Measurements from ENCODE around the gene ZNRF4. TPM values are rescaled to one million over a fixed set of nuclear protein-coding genes. Genes with fewer than 3 reads are reported as not detected.
"Not testable (repeated sequence)": the region's sequence is repeated elsewhere in the genome, so short reads cannot be mapped to it uniquely, and the experiment has no call there.

Gene ZNRF4, protein sequence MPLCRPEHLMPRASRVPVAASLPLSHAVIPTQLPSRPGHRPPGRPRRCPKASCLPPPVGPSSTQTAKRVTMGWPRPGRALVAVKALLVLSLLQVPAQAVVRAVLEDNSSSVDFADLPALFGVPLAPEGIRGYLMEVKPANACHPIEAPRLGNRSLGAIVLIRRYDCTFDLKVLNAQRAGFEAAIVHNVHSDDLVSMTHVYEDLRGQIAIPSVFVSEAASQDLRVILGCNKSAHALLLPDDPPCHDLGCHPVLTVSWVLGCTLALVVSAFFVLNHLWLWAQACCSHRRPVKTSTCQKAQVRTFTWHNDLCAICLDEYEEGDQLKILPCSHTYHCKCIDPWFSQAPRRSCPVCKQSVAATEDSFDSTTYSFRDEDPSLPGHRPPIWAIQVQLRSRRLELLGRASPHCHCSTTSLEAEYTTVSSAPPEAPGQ
- not detected for total RNA-seq

DNA sequence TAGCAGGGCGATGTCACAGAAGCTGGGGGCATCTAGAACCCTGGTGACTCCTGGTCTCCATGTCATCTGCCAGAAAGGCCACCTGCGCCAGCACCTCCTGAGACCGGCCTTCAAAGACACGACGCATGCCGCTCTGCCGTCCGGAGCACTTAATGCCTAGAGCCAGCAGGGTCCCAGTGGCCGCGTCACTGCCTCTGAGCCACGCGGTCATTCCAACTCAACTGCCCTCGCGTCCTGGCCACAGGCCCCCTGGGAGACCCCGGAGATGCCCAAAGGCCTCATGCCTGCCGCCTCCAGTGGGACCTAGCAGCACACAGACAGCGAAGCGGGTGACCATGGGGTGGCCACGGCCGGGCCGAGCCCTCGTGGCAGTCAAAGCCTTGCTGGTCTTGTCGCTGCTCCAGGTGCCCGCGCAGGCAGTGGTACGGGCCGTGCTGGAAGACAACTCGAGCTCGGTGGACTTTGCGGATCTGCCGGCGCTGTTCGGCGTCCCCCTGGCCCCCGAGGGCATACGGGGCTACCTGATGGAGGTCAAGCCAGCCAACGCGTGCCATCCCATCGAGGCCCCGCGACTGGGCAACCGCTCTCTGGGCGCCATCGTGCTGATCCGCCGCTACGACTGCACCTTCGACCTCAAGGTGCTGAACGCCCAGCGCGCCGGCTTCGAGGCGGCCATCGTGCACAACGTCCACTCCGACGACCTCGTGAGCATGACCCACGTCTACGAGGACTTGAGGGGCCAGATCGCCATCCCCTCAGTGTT is at the start of gene ZNRF4:
Gene ZNRF4, plus strand, starts transcription at position 51 of the 763 bp plus-strand sequence. Its CDS starts 75 bp downstream, at position 126.
- ATAC-seq (no peak), DNase-seq (ENCODE audit: low spot score) (no peak)

DNA sequence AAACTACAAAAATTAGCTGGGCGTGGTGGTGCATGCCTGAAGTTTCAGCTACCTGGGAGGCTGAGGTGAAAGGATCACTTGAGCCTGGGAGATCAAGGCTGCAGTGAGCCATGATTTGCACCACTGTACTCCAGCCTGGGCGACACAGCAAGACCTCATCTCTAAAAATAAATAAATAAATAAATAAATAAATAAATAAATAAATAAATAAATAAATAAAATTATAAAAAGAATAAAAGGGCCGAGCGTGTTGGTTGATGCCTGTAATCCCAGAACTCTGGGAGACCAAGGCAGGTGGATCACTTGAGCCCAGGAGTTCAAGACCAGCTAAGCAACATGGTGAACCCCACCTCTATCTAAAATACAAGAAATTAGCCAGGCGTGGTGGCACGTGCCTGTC is 49.0 kb upstream of the ZNRF4 start:
- ATAC-seq; DNase-seq (ENCODE audit: low spot score): not testable (repeated sequence)

DNA sequence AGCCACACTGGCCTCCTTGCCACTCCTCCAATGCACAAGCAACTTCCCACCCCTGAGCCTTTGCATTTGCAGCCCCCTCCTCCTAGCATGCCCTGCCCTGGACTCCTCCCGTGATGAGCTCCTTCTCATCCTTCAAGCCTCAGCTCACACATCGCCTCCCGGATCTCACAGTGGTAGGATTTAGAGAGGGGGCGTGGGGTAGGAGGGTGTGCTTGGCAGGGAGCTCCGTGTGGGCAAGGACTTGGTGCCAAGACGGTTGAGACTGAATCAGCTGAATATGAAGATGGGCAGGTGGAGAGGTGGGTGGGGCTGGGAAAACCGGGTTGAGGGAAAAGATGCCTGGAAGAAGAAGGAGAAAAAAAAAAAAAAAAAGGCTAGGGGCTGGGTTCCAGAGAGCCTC is 48.4 kb upstream of the ZNRF4 start:
- ATAC-seq, result no peak
- DNase-seq (ENCODE audit: low spot score), result no peak

DNA sequence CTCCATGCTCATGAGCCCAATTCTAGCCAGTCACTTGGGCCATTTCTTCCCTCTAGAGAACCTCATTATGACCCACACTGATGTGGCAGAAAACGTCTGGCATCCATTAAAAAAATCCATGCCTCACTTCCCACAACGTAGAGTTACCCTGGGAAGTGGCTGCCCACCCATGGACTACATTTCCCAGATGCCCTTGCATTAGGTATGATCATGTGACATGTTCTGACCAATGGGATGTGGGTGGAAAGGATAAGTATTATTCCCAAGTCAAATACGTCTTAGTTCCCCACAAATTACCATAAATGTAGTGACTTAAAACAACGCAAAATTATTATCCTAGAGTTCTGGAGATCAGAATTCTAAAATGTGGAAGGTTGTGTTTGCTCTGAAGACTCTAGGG is 47.9 kb upstream of the ZNRF4 start:
- no peak for DNase-seq (ENCODE audit: low spot score)
- no peak for ATAC-seq

DNA sequence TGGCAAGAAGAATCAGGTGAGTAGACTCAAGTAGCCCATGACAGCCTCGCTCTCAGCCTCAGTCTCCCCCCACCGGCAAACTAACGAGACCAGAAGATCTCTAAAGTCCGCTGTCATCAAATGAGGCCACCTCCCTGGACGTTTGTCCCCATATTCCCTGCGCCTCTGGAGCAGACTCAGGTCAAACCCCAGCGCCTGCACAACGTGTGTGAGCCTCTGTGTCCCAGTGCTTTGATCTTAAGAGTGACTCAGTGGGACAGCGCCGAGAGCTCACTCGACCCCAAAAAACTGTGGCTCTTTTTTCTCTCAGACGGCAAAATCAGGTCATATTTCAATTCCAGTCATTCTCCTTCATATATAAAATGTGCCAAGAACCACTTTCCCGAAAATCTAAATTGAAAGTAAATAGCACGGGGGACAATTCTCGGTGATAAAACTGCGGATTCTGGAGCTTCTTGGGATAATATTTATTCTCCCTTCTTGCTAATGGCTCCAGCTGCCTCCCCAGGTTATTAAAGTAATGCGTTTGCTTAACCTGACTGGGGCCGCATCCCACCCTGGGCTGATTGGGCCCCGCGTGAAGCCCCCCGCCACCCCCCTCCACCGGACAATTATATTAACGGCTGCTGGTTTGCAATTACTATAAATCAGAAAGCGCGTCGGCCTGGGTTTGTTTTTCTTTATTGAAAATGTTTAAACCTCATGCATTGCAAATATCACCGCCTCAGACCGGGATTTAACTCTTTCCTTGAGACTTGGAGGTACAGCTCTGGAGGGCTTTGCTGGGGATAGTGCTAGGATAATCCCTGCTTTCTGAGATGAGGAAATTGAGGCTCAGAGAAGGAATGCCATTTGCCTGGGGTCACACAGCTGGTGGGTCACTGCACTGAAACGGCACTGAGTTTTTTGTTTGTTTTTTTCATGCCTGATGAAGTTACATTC is 37.5 kb upstream of the ZNRF4 start:
- DNase-seq (ENCODE audit: low spot score), result no peak
- ATAC-seq, result no peak

DNA sequence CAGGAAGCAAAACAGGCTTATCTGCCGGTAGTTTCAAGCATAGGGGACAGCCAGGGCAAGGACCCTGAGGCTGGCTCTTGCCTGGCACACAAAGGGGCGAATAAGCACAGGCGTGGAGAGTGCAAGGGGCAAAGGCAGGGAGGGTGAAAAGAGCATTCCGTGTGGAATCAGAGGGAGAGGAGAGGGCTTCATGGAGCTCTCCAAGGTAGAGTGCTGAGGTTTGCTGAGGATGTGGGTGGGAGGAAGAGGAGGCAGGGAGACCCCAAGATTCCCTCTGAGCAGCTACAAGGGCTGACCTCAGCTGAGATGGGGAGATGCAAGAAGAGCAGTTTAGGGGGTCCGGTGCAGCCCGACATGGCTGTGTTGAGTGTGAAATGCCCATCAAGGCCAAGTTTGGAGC is 36.5 kb upstream of the ZNRF4 start:
- ATAC-seq (no peak), DNase-seq (ENCODE audit: low spot score) (no peak)

DNA sequence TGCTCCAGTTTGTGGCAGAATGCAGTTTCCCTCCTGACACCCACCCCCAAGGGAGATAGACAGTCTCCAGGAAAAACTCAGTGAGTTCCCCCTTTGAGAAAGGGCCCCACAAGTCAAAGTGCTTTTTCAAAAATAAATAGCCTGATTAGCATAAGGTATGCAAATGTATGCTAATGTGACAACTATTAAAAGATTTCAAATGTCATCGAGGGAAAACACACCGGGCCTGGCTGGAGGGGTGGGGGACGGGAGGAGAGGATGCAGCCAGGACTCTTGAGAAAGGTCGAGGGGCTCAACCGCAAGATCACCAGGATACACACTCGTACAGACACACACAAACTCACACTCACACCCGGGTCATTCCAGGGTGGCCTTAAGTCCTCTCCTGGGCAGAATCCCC is 34.3 kb upstream of the ZNRF4 start:
- DNase-seq (ENCODE audit: low spot score) (no peak), ATAC-seq (no peak)

DNA sequence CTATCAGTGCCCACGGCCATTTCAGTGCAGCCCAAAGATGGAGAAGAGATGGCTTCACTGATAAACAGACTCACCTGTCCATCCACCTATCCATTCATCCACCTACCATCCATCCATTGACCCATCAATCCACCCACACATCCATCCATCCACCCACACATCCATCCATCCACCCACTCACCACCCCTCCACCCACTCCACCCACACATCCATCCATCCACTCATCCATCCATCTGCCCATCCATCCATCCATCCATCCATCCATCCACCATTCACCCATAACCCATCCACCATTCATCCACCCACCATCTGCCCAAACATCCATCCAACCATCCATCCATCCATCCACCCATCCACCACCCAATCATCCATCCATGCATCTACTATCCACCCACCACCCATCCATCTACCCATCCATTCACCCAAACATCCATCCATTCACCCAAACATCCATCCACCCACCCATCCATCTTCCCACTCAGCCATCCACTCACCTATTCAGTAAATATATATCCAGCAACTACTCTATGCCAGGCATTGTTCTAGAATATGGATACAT is 31.6 kb upstream of the ZNRF4 start:
- ATAC-seq, result no peak
- DNase-seq (ENCODE audit: low spot score), result no peak

DNA sequence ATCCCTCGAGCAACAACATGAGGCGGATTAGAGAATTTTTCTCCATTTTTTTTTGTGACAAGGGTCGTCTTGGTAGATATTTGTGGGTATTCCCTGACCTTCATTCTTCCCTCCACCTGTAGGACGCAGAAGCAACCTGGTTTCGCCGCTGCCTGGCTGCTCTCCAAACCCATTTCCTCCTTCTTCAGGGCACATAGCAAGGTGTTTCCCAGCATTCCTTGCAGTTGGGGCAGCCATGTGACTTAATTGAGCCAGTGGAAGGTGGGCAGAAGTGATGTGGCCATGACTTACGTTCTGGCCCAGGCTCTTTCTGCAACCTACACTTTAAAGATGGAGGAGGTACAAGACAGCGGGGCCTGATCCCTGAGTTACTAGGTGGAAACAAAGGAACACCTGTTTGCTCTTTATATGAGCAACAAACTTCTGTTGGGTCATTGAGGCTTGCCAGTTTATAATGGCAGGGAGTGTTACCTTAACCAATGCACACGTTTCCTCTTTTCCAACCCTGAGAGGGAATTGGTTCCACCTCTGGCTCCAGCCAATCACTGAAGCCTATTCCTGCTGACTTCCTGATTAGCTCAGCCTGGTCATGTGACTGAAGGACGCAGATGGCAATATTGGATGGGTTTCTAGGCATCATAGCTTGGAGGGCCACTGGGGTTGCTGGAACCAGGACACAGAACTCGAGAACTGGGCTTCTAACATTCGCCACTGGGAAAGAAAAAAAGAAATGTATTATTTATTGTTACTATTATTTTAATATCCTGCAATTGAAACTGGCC is 30.8 kb upstream of the ZNRF4 start:
- ATAC-seq, result no peak

DNA sequence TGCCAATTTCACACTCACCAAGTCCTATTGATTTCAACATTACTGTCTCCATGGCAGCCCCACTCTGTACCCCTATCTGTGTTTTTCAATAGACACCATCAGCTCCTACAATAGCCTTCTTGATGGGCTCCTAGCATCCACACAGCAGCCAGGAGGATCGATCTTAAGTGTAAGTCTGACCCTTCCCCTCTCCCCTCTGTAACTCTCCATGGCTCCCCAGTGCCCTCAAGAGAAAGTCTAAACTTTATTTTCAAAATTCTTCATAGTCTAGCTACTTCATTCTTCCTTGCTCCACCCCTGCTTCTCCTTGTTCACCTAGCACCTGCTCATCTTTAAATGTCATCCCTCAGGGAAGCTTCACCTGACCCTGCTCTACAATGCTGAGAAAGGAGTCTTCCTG is 30.0 kb upstream of the ZNRF4 start:
- ATAC-seq (no peak), DNase-seq (ENCODE audit: low spot score) (no peak)

More for the DNA sequence above, 30.8 kb upstream of the ZNRF4 start:
- DNase-seq (ENCODE audit: low spot score), result no peak

DNA sequence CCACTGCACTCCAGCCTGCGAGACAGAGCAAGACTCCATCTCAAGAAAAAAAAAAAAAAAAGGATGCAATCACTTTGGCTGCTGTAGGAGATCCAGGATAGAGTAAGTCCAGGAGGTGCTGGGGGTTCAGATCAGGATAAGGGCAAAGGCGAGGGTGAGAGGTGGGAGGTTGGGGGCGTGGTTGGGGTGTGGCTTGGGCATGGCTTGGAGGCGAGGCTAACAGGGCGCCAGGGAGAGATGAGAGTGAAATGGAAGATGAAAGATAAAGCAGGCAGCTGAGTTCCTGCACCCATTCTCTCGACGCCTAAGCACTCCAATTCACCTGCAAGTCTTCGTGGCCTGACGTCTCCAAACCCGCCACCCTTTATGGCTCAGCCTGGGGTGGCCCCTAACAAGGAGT is 25.0 kb upstream of the ZNRF4 start:
- no peak for ATAC-seq
- no peak for DNase-seq (ENCODE audit: low spot score)

DNA sequence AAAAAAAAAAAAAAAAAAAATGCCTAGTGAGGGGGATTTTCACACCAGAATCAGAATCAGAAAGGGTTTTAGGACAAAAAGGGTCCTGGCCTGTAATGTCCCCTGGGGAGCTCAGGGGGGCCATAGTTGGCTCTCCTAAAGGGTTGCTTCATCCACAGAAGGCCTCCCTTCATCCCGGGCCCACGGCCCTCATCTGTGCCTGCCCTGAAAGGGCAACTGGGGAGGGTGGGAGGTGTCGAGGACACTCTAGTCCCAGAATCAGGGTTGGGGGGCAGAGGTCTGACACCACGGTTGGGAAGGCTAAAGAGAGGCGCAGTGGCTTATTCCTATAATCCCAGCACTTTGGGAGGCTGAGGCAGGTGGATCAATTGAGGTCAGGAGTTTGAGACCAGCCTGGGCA is 22.5 kb upstream of the ZNRF4 start:
- no peak for DNase-seq (ENCODE audit: low spot score)
- ATAC-seq, result no peak

DNA sequence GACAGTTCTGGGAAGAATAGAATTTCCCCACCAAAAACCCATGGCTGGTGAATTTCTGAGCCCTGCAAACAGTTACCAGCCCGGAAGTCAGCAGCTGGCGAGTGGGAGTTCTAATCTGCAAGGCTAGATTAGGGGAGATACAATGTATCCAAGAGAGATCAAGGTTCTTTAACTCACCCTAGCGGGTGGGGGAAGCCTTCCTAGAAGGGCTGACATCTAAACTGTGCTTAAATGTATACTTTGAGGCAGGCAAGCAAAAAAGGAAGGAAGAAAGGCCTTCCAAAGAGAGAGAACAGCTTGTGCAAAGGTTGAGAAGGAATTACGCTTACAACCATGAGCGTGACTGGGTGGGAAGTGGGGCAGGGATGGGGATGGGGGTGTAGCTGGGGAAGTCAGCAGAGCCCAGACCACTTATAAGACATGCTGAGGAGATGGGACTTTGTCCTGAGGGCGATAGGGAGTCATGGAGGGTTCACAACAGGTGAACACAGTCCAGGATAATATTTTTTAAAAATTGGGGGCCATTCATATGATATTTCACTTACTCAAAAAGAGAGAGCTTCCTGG is 20.8 kb upstream of the ZNRF4 start:
- DNase-seq (ENCODE audit: low spot score) (no peak), ATAC-seq (no peak)

DNA sequence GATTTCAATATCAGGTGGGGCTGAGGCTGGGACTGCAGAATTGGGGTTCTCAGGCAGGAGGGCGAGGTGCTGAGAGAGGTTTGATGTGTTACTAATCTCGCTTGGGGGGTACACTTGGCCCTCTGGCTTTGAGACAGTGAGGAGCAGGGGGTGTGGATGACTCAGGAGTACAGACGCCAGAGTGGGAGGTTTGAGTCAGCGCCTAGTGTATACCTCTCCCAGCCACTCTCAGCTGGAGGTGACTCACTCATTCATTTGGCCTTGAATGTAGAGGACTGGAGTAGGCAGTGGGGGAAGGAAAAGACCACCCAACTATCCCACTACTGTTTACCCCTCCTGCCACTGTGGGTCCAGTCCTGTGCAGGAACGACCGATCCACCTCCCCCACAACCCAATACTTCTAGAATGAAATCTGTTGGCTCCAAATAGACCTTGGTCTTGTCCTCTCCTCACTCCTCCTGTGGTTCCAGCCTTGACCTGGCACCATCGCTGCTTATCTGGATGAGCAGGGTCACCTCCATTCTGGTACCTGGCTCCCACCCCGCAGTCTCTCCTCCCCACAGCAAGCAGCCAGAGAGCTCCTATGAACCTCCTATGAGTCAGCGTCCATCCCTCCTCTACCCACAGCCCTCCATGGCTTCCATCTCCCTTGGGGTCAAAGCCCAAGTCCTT is 20.1 kb upstream of the ZNRF4 start:
- no peak for DNase-seq (ENCODE audit: low spot score)
- no peak for ATAC-seq

DNA sequence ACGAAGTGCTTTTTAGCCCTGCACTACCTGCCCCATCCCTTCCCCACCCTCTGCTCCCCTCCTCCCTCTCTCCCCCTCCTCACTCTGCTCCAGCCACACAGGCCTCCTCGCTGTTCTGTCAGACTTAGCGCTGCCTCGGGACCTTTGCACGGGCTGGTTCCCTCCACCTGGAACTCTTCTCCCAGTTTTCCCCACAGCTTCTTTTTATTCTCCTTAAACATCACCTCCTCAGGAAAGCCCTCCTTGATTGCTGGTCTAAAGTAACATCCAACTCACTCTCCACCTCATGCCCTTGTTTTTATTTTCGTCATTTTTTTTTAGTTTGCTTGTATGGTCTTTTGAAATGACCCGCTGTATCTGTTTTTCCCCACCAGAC is 19.6 kb upstream of the ZNRF4 start:
- DNase-seq (ENCODE audit: low spot score) (no peak), ATAC-seq (no peak)

DNA sequence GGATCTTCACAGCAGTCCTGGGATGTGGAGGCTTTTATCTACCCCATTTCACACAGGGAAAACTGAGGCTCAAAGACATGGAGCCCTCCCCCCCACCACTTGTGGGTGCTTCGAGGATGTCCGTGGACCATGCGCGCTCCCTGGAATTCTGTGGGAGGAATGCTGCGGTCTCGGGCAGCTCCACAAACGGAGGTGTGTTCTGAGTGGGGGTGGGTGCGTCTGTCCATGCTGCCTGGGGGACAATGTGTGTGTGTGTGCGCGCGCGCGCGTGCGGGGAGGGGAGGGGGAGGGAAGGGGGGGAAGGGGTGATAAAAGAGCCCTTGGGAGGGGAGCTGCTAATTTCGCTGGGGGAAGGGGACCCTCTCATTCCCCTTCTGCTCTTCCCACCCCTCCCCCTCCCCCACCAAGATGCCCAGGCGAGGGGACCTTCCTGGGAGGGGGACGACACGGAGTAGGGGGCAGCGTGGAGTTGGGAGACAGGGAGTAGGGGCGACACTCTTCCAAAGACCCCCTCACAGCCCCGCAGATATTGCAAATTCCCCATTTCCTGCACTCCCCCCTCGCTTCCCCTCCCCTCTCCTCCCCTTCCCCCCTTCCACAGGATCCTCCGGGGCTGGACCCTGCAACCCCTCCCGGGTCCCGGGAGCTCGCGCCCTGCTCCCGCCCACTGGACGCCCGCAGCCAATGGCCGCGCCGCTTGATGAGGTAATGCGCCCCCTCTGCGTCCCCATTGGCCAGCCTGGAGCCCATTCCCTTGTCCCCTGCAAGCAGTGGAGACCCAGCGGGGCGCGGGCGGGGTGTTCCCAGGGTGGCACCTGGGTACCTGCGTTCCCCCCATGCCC is 18.9 kb upstream of the ZNRF4 start:
- no peak for ATAC-seq
- no peak for DNase-seq (ENCODE audit: low spot score)

DNA sequence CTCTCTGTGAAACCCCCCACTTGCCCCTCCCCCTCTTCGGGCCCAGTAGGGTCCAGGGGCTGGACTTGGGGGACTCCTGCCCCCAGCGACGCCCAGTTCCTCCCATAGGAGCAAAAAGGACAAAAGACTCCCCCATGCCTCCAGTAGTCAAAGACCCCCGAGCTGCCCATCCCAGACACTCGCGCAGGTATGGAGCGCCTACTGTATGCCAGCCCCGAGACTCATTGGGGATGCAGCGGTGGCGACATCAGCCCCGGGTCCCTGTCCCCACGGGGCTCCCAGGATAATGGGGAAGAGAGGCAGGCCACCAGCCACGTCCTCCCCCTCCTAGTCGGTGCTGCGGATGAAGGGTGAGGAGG is 18.3 kb upstream of the ZNRF4 start:
- no peak for DNase-seq (ENCODE audit: low spot score)
- no peak for ATAC-seq

DNA sequence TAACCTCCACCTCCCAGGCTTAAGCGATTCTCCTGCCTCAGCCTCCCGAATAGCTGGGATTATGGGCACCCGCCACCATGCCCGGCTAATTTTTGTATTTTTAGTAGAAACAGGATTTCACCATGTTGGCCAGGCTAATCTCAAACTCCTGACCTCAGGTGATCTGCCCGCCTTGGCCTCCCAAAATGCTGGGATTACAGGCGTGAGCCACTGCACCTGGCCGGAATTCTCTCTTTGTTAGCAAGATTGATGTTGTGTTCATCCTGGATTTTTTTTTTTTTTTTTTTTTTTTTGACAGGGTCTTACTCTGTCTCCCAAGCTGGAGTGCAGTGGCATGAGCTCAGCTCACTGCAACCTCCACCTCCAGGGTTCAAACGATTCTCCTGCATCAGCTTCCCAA is 16.5 kb upstream of the ZNRF4 start:
- DNase-seq (ENCODE audit: low spot score); ATAC-seq: not testable (repeated sequence)

Data from left lobe of liver (tissue), 2 donors.